Smooth muscle cell of the brain vasculature (primary cell): ENCODE results near the gene TNFSF8.

Source experiments
- DNase-seq: peaks from one replicate; pipeline ENCODE4 v3.0.0-alpha.2; 2012; ENCODE audit warnings: low read depth, low spot score

The TNFSF8 gene

GRCh38 chr9:114869845-114870244 lies 60.5 kb downstream of the TNFSF8 start:
- DNase-seq = no peak

- DNase-seq = no peak
Measured at GRCh38 chr9:114869378-114869777, 61.0 kb downstream of the TNFSF8 start.

- no peak for DNase-seq
Measured at GRCh38 chr9:114867327-114867726, 63.1 kb downstream of the TNFSF8 start.

- DNase-seq = no peak
Measured at GRCh38 chr9:114864471-114864870, 65.9 kb downstream of the TNFSF8 start.

GRCh38 chr9:114861922-114862605 lies 68.3 kb downstream of the TNFSF8 start:
- no peak for DNase-seq

GRCh38 chr9:114861273-114861672 lies 69.1 kb downstream of the TNFSF8 start:
- no peak for DNase-seq

- no peak for DNase-seq
Measured at GRCh38 chr9:114860187-114860586, 70.2 kb downstream of the TNFSF8 start.

GRCh38 chr9:114856942-114857315 lies 73.5 kb downstream of the TNFSF8 start:
- no peak for DNase-seq

GRCh38 chr9:114856215-114856941 lies 74.0 kb downstream of the TNFSF8 start:
- no peak for DNase-seq

- DNase-seq = no peak
Measured at GRCh38 chr9:114855488-114855887, 74.9 kb downstream of the TNFSF8 start.

GRCh38 chr9:114854736-114855355 lies 75.5 kb downstream of the TNFSF8 start:
- no peak for DNase-seq

GRCh38 chr9:114853071-114853855 lies 77.1 kb downstream of the TNFSF8 start:
- DNase-seq = no peak

- DNase-seq = no peak
Measured at GRCh38 chr9:114852050-114852594, 78.3 kb downstream of the TNFSF8 start.

- DNase-seq = no peak
Measured at GRCh38 chr9:114851306-114851705, 79.1 kb downstream of the TNFSF8 start.
